ENCODE data around the gene FOLR2. TPM values are rescaled to one million over a fixed set of nuclear protein-coding genes. Genes with fewer than 3 reads are reported as not detected.
A peak's percentile ranks its signal among the peaks of the same experiment; 100 is the strongest.

Gene FOLR2
- total and polyA plus RNA-seq, 2 experiments from 2014 or later, result not detected

DNA sequence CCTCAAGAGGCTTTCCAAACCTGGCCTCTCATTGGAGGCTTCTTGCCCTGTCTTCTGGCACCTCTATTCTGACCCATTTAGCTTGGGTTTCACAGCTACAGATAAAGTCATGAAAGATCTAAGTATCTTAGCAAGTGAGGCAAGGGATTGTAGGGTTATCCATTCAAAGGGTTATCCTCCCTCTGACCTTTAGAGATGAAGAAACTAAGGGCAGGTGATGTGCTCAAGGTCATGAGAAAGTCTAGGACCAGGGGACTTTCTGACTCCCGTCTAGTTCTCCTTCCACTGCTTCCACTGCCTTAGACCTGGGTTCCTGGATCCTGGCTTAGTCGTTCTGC, 20.1 kb downstream of the FOLR2 start:
- Histone ChIP-seq H3K36me3 (peaks cover 59% of the 10 kb centered on the region), H3K4me3 (no peak overlapping the region), H3K9me3 (ENCODE audit: low read depth) (no peaks in the 10 kb centered on the region), H3K27ac (peak overlapping the region; percentile 48), H3K27me3 (peaks cover 26% of the 10 kb centered on the region), H3K4me1 (ENCODE audit: low read depth) (peaks cover 7% of the 10 kb centered on the region)
- TF ChIP-seq, protein P1, sequence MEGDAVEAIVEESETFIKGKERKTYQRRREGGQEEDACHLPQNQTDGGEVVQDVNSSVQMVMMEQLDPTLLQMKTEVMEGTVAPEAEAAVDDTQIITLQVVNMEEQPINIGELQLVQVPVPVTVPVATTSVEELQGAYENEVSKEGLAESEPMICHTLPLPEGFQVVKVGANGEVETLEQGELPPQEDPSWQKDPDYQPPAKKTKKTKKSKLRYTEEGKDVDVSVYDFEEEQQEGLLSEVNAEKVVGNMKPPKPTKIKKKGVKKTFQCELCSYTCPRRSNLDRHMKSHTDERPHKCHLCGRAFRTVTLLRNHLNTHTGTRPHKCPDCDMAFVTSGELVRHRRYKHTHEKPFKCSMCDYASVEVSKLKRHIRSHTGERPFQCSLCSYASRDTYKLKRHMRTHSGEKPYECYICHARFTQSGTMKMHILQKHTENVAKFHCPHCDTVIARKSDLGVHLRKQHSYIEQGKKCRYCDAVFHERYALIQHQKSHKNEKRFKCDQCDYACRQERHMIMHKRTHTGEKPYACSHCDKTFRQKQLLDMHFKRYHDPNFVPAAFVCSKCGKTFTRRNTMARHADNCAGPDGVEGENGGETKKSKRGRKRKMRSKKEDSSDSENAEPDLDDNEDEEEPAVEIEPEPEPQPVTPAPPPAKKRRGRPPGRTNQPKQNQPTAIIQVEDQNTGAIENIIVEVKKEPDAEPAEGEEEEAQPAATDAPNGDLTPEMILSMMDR (IDR thresholded peaks at IDR 0.05; ENCODE audit: low read depth, low read length), result no peak
- no peak for DNase-seq (ENCODE audit: low read depth in 1 of 2, low spot score in 1 of 2)

DNA sequence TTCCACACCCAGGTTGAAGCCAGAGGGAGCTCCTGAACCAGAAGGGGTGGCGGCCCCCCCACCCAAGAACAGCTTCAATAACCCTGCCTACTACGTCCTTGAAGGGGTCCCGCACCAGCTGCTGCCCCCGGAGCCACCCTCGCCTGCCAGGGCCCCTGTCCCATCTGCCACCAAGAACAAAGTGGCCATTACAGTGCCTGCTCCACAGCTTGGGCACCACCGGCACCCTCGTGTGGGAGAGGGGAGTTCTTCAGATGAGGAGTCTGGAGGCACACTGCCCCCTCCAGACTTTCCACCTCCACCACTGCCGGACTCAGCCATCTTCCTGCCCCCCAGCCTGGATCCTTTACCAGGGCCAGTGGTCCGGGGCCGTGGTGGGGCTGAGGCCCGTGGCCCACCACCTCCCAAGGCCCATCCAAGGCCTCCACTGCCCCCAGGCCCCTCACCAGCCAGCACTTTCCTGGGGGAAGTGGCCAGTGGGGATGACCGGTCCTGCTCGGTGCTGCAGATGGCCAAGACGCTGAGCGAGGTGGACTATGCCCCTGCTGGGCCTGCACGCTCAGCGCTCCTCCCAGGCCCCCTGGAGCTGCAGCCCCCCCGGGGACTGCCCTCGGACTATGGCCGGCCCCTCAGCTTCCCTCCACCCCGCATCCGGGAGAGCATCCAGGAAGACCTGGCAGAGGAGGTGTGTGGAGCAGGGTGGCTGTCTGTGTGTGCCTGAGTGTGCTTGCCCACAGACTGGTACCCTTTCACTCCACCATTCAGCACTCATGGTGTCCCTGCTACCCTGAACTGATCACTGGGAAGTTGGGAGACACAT, 20.7 kb downstream of the FOLR2 start:
- H3K27ac ChIP-seq, result peak overlapping the region; percentile 48
- DNase-seq (ENCODE audit: low read depth in 1 of 2, low spot score in 1 of 2), result no peak
- no peak overlapping the region for H3K4me3 ChIP-seq
- peaks cover 7% of the 10 kb centered on the region for H3K4me1 ChIP-seq (ENCODE audit: low read depth)
- H3K36me3 ChIP-seq, result peaks cover 55% of the 10 kb centered on the region
- TF ChIP-seq, protein P1 (IDR thresholded peaks at IDR 0.05; ENCODE audit: low read depth, low read length), result no peak
- H3K27me3 ChIP-seq, result peaks cover 32% of the 10 kb centered on the region
- H3K9me3 ChIP-seq (ENCODE audit: low read depth), result no peaks in the 10 kb centered on the region

DNA sequence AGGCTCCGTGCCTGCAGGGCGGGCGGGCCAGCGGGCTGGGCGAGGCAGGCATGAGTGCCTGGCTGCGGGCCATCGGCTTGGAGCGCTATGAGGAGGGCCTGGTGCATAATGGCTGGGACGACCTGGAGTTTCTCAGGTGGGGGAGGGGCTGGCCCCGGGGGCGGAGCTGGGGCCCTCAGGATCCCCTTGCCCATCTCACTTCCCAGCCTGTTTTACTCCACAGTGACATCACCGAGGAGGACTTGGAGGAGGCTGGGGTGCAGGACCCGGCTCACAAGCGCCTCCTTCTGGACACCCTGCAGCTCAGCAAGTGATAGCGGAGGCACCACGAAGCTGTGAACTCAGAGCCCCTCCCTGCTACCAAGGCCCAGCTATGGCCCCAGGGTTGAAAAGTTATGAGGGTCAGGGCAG, 21.5 kb downstream of the FOLR2 start:
- H3K27ac ChIP-seq, result no peak overlapping the region
- DNase-seq (ENCODE audit: low read depth in 1 of 2, low spot score in 1 of 2), result peak; percentile 77 to 84
- no peaks in the 10 kb centered on the region for H3K9me3 ChIP-seq (ENCODE audit: low read depth)
- H3K4me1 ChIP-seq (ENCODE audit: low read depth), result peaks cover 7% of the 10 kb centered on the region
- no peak overlapping the region for H3K4me3 ChIP-seq
- H3K36me3 ChIP-seq, result peaks cover 48% of the 10 kb centered on the region
- TF ChIP-seq, protein P1 (IDR thresholded peaks at IDR 0.05; ENCODE audit: low read depth, low read length), result peak; percentile 85
- H3K27me3 ChIP-seq, result peaks cover 39% of the 10 kb centered on the region

DNA sequence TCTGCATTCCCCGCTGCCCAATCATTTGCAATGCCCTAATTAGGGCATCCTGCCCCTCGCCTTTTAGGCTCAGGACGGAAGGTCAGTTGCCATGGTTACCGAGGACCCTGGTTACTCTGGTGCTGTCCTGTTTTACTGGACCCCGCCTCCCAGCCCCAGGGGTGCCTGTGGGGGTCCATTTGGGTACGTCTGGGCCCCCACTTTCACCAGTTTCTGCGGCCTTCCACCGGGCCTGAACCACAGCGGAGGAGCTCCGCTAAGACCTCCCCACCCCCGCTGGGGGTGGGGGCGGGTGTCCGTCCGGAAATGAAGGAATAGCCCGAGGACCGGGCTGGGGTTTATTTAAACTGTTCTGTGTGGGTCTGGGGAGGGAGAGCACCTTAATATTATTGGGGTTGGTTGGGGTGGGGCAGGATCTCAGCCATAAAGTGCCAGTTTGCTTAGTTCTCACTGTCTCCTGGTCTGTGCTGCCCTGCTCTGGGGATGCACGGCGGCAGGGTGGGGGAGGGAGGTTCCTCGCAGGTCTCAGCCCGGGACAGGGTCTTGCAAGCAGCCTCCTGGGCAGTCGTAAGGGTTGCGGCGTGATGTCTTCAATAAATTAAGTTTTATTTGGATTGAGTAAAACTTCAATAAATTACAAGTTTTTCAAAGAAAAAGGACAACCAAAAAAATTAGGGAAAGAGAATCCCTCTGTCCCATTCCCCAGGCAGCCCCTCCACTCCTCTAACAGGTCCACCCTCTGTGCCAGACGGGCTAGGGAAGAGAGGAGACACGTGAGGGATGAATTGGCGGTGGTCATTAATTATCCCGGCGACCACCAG, 22.1 kb downstream of the FOLR2 start:
- H3K36me3 ChIP-seq, result peaks cover 42% of the 10 kb centered on the region
- TF ChIP-seq, protein P1 (IDR thresholded peaks at IDR 0.05; ENCODE audit: low read depth, low read length), result no peak
- H3K27ac ChIP-seq, result no peak overlapping the region
- peaks cover 46% of the 10 kb centered on the region for H3K27me3 ChIP-seq
- no peak overlapping the region for H3K4me3 ChIP-seq
- no peaks in the 10 kb centered on the region for H3K9me3 ChIP-seq (ENCODE audit: low read depth)
- peaks cover 7% of the 10 kb centered on the region for H3K4me1 ChIP-seq (ENCODE audit: low read depth)
- DNase-seq (ENCODE audit: low read depth in 1 of 2, low spot score in 1 of 2), result no peak

DNA sequence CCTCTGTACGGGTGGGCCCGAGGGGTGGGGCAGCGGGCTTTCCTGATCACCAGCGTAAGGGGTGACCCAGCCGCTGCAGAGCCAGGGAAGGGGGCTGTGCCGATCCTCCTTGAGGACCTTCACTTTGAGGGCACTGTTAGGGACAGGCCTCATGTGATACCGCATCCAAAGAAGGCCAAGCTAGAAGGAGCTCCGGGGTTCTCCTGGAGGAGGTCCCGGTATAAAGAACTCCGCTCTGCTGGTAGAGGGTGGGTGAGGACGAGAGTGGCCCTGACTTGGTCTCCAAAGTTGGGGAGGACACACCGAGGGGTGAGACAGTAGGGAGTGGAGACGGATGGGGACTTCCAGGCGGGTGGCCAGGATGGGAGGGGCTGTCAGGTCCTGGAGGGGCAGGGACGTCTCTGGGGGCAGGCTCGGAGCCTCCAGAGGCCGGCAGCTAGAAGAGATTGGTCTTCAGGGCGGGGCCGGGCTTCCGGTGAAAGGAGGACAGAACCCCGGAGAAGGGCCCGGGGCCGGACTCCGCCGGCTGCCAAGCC, 22.8 kb downstream of the FOLR2 start:
- H3K4me1 ChIP-seq (ENCODE audit: low read depth), result peaks cover 7% of the 10 kb centered on the region
- TF ChIP-seq, protein P1 (IDR thresholded peaks at IDR 0.05; ENCODE audit: low read depth, low read length), result no peak
- no peaks in the 10 kb centered on the region for H3K9me3 ChIP-seq (ENCODE audit: low read depth)
- H3K27me3 ChIP-seq, result peaks cover 53% of the 10 kb centered on the region
- peak overlapping the region; percentile 21 for H3K4me3 ChIP-seq
- peak in 1 of 2 donors; percentile 69 for DNase-seq (ENCODE audit: low read depth in 1 of 2, low spot score in 1 of 2)
- peaks cover 35% of the 10 kb centered on the region for H3K36me3 ChIP-seq
- H3K27ac ChIP-seq, result no peak overlapping the region

Data from cardiac muscle cell (in vitro differentiated cells and primary cell).